NCI-H1930 (cell line): Measurements from ENCODE around the gene SPATA22.
"Not testable (repeated sequence)": the region's sequence is repeated elsewhere in the genome, so short reads cannot be mapped to it uniquely, and the experiment has no call there.

Experiments
- DNase-seq, 2 experiments: peaks; one replicate each; lab custom pipeline; 2025; lab: John Stamatoyannopoulos, UW

SPATA22 gene

DNA sequence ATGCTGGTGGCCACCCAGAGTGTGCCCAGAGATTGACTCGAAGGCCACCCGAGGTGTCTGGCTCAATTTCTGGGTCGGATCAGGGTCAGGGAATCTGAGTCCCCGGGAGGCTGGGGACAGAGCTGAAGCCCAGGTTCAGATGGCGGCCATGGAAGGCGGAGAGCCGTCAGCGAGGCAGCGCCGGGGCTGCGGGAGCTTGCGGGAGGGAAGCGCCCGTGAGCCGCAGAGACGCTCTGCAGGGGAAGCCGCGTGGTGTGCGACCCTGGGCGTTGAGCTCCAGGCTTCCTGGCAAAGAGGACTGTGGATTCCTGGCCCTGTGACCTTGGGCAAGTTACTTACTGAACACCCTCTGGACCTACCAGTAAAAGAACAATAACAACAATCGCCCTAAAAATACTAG is 518 bp upstream of the SPATA22 start:
- DNase-seq, result no peak

DNA sequence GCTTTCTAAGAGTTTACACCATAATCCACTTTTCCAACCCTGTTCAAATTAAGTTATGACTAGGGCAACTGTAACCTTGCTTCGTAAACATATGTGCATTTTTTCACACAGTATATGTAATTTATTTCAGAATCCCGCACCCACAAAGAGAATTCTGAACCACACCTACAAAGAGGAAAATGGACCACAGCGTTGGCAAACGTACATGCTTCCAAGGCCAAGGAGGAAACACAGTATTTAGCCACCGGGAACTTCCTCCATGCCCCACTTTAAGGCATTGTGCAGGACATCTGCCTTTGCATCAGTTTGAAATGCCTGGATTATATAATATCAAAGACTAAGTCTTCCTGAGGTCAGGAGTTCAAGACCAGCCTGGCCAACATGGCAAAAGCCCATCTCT is 2.1 kb downstream of the SPATA22 start:
- no peak for DNase-seq

DNA sequence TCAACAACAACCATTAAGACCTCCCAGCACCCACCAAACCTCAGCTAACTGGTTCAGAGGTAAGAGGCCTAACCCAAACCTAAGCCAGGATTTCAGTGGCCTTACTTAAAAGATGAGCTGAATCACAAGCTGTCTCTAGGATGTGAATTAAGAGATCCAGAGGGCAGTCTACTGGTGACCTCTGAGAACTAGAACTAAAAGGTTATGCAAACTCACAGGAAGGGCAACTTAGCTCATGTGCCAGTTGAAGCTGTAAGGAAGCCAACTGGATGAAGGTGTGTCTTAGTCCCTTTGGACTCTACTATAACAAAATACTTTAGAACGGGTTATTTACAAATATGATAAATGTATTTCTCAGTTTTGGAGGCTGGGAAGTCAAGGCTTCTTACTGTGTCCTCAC is 5.3 kb downstream of the SPATA22 start:
- not testable (repeated sequence) for DNase-seq

DNA sequence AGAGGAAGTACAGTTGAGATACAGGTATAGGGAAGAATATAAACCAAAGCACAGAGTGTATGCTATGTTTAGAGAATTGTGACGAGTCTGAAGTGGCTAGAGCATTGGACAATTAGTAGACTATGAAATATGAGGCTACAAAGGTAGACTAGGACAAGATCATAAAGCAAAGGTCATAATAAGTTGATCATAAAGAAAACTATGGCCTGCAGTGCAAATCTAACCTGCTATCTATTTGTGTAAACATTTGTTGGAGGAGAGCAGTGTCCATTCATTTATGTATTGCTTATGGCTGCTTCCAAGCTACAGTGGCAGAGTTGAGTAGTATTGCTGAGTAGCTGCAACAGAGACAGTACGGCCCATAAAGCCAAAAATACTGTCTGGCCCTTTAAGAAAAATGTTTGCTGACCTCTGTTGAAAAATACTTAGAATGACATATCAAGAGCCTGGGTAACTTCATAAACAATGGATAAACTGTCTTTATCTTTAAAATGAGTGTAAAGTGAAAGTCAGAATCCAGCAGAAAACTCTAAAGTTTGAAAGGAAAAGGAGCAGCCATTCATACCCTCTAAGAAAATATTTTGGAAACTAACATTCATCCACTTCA is 23.5 kb downstream of the SPATA22 start:
- no peak for DNase-seq

DNA sequence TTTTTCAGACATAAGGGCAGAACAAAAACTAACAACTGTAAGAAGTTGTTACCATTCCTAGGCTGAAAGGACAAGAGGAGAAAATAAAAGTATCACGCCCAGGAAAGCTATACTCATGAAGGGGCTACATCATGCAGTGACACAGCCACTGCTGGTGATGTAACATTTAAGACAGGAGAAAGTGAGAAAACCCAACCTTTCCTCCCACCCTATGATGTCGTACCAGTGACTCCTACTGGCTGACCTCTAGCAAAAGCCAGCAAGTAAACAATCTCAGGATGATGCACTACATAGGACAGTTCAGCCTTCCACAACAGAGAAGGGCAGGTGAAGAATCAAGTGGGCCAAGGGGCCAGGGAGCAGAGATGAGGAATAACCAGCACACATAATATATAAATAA is 24.0 kb downstream of the SPATA22 start:
- no peak for DNase-seq

DNA sequence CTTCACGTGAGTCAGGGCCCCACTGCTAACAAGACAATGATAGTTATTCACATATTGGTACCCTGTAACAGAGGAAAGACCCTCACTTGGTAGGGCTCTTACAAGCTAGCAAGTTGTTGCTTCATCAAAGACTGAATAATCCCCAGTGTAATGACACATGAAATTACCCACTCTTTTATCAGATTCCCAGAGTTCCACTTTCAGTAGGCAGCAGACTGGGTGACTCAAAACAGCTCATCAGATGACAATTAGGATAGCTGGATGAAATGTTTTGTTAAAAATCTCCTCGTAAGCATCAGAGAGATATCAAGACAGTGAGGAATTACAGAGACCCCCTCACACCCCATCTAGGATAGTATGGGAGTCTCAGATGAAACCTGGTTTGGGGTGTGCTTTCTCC is 31.2 kb downstream of the SPATA22 start:
- DNase-seq, result no peak

DNA sequence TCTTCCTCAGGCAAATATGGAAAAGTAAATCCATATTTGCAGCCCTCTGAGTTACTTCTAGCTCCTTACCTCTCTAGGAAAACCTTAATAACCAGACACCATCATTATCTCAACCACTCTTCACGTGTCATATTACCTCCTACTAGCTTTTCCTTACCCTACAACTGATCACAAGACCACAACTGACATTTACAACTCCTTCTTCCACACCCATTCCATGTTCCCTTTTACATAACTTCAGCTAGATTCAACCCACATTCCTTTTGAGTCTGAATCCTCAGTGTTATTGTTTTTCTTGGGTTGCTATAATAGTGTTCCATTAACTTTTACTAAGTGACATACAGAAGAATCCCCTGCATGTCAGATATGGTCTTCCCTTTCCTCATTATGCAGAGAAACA is 33.3 kb downstream of the SPATA22 start:
- no peak for DNase-seq

DNA sequence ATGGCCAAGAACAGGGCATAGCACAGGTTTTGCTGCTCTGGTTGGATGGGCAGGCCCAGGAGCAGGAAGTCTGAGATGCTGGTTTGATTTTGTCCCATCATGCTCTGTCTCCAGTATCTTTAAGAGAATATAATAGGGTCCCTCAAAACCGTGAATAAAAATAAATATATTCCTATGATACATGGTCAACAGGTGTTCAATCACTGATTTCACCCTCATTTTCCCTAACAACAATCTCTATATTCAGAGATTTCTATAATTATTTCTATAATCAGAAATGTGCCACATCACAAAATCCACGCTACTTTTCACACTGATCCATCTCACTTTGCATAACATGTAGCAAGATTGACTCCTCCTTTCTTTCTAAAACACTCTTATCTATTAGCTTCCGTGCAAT is 37.9 kb downstream of the SPATA22 start, which contains the start of gene OR1E2:
Gene OR1E2 (minus strand): TSS at position 101 of the 400 bp plus-strand sequence. CDS start 0 bp downstream, at position 101.
- no peak for DNase-seq

DNA sequence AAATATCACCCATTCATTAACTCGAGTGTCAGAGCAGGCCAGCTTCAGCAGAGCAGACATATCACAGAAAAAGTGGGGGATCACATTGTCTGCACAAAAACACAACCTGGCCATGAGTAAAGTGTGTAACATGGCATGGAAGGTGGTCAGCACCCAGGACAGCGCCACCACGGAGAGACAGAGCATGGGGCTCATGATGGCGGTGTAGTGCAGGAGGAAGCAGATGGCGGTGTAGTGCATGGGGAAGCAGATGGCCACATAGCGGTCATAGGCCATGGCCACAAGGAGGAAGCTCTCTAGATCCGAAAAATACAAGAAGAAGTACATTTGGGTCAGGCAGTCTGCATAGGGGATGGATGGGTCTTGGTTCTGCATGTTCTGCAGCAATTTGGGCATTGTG is 38.4 kb downstream of the SPATA22 start:
- not testable (repeated sequence) for DNase-seq

DNA sequence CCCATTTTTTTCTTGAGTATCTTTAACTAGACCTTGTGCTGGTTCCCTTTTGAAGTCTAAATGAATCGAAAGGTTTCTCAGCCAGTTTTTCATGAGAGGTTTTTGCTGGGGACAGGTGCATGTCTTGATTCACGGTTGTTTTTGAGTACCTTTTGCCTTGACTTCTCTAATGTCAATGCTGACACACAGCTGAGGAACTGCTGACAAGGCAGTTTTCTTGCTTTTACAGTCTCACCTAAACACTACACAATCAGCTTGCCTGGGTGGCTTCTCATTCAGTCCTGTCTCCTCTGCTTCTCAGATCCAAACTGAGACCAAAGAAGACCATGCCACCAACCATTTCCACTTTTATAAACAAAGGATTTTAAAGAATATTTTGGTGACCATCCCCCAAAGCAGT is 53.4 kb downstream of the SPATA22 start:
- no peak for DNase-seq

DNA sequence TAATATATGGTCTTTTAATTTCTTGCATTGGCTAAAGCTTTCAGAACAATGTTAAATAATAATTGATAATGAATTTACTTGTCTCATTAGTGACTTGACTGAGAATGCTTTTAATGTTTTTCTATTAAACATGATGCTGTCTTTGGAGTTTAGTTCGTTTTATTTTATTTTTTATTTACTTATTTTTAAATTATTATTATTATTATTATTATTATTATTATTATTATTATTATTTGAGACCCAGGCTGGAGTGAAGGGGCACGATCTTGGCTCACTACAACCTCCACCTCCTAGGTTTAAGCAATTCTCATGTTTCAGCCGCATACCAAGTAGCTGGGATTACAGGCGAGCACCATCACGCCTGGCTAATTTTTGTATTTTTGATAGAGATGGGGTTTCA is 56.0 kb downstream of the SPATA22 start:
- DNase-seq, result no peak

DNA sequence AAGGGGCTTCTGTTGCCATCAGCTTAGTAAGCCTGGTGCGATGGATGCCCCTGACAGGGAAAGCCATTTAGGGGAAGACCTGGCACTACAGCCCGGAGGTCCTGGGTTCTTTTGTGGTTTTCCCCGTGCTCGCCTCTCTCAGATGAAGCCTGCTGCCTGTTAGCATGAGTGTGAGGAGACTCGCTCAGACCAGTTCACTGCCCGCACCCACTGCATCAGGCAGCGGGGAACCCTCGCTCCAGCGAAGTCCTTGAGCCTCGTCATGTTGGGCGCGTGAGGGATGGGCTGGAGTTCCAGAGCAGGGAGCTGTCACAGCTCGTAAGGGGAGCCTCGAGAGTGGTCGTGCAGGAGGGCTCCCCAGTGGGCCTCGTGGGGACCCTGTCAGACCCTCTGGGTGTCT is 59.4 kb downstream of the SPATA22 start:
- DNase-seq, result not testable (repeated sequence)

DNA sequence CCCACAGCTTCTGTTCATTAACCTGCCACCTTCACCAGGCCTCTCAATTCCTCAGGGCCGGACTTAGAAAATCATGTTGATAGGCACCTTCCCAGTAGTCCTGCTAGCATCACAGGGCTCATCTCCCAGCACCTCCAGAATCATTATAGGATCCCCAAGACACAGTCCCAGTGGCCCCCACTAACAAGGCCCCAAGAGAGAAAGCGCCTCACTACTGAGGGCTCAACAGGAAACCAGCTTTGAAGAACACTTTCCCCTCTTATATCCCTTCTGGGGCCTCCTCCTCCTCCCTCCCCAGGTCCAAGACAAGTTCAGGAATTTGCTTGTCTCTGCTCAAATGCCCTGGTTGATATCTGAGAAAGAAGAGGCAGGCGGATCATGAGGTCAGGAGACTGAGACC is 60.5 kb downstream of the SPATA22 start, which contains the start of gene OR3A3:
Gene OR3A3 (plus strand): TSS at position 301 of the 400 bp plus-strand sequence.
- no peak for DNase-seq

DNA sequence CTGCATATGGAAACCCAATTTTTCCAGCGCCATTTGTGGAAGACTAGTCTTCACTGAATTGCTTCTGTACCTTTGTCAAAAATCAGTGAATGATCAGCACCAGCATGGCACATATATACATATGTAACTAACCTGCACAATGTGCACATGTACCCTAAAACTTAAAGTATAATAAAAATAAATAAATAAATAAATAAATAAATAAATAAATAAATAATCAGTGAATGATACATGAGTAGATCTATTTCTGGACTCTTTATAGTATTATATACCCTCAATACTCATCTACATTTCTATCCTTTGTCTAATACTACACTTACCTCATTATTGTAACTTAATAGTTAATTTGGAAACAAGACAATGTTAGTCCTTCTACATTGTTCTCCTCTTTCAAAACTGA is 67.8 kb downstream of the SPATA22 start:
- not testable (repeated sequence) for DNase-seq

DNA sequence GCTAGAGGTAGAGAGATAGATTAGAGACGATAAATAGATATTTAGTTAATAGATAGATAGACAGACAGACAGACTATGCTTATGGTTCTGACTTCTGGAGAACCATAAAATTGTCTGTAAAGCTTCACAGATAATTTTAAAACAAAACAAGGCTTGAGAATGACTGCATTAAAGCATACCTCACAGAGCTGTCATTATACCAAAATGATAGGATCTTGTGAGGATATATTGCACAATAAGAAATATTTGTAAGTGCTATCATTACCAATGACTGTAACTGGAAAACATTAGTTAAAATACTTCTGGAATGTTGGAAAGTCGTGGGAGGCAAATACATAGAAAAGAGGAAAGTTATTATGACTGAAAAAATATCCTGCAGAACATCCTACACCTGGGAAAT is 69.8 kb downstream of the SPATA22 start:
- DNase-seq, result no peak

DNA sequence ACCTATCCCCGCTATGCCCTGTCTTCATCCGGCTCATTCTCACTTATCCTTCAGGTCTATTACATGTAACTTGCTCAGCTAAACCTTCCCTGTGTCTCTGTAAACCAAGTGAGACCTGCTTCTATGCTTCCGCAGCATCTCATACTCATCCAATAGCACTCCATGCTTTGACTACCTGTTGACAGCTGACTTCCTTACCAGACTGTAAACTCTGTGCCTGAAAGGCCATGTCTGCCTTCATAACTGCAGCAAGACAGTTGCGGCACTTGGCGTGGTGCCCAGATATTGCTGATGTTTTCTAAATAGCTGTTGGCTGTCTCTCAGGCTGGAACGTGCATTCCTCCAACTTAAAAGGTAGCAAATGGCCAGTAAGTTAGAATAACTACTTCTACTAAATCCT is 71.6 kb downstream of the SPATA22 start:
- no peak for DNase-seq

DNA sequence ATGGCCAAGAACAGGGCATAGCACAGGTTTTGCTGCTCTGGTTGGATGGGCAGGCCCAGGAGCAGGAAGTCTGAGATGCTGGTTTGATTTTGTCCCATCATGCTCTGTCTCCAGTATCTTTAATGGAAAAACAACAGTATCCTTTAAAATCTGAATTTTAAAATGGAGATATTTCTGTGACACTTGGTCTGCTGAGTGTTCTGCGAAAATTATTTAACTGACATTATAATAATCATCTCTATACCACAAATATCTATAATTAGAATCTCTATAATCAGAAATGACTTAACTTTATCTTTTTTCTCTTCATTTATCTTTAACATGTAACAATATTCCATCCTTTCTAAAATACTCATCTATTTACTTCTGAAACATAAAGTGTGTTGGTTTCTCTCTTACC is 73.3 kb downstream of the SPATA22 start, which contains the start of gene OR1E1:
Gene OR1E1 (minus strand): TSS at position 101 of the 400 bp plus-strand sequence. CDS start 0 bp downstream, at position 101.
- DNase-seq, result no peak

DNA sequence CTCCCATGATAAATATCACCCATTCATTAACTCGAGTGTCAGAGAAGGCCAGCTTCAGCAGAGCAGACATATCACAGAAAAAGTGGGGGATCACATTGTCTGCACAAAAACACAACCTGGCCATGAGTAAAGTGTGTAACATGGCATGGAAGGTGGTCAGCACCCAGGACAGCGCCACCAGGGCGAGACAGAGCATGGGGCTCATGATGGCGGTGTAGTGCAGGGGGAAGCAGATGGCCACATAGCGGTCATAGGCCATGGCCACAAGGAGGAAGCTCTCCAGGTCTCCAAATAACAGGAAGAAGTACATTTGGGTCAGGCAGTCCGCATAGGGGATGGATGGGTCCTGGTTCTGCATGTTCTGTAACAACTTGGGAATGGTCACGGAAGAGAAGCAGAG is 73.8 kb downstream of the SPATA22 start:
- DNase-seq, result not testable (repeated sequence)
